Prostate gland (tissue), 2 donors: ENCODE measurements around the gene CTBP2. TPM values are rescaled to one million over a fixed set of nuclear protein-coding genes. Genes with fewer than 3 reads are reported as not detected.

Experiments used
- DNase-seq: peaks from one replicate; pipeline ENCODE4 v3.0.0-alpha.2; 2019; ENCODE audit warnings: low spot score
- H3K27ac ChIP-seq, 2 donors: fragments of 200-600 bp; sonication (generic); 2 replicates each; pipeline ENCODE4 v1.5.1; 2017 to 2019
- H3K27me3 ChIP-seq: fragments of 200-600 bp; sonication (generic); replicated peaks from 2 replicates; pipeline ENCODE4 v1.5.1; 2019; ENCODE audit not compliant: insufficient read depth
- H3K36me3 ChIP-seq, 2 donors: fragments of 200-600 bp; sonication (generic); 1 replicate in 1 of 2; 2 replicates in 1 of 2; pipeline versions ENCODE4 v1.5.1 to v1.8.1; 2017 to 2019
- H3K4me1 ChIP-seq: fragments of 200-600 bp; sonication (generic); replicated peaks from 2 replicates; pipeline ENCODE4 v1.5.1; 2019
- H3K4me3 ChIP-seq, 2 donors: fragments of 200-600 bp; sonication (generic); 2 replicates each; pipeline ENCODE4 v1.5.1; 2017 to 2019
- H3K9me3 ChIP-seq: fragments of 200-600 bp; sonication (generic); 2 replicates; pipeline ENCODE4 v1.5.1; 2017
- CTCF ChIP-seq, 4 experiments: fragments of 200-600 bp in 2 of 4; fragments of 450-650 bp in 2 of 4; sonication (generic) in 2 of 4; IDR thresholded peaks; 1 replicate in 3 of 4; 2 replicates in 1 of 4; pipeline ENCODE4 v1.5.1; 2016 to 2019; ENCODE audit warnings: antibody characterized with exemption in 4 of 4, mild to moderate bottlenecking in 2 of 4, moderate library complexity in 2 of 4
- POLR2A ChIP-seq: fragments of 450-650 bp; IDR thresholded peaks from one replicate; pipeline ENCODE4 v1.6.1; 2016; ENCODE audit warnings: antibody characterized with exemption, mild to moderate bottlenecking
- POLR2AphosphoS5 ChIP-seq: sonication (generic); formaldehyde crosslinking; IDR thresholded peaks from one replicate; pipeline ENCODE4 v1.6.1; 2017; ENCODE audit warnings: antibody characterized with exemption
- WGBS: methylation state at CpG from one replicate; pipeline ENCODE4 v1.1.5; 2018; 5-methylcytosine and 5-hydroxymethylcytosine counted together
- intact Hi-C: fragments of 100-400 bp; cut with DNase I; formaldehyde crosslinking; loops from one replicate; pipeline ENCODE4 v1.14.2; 2022
- total RNA-seq, 2 donors: library from RNA; depleted of rRNA; stranded (reverse); fragments of >200 nt; gene quantifications; one replicate each; pipeline ENCODE4 v1.1.0, GENCODE V29; 2016

Gene CTBP2
- total RNA-seq, 2 donors from 2014 or later = 70.2 to 89.7 TPM

DNA sequence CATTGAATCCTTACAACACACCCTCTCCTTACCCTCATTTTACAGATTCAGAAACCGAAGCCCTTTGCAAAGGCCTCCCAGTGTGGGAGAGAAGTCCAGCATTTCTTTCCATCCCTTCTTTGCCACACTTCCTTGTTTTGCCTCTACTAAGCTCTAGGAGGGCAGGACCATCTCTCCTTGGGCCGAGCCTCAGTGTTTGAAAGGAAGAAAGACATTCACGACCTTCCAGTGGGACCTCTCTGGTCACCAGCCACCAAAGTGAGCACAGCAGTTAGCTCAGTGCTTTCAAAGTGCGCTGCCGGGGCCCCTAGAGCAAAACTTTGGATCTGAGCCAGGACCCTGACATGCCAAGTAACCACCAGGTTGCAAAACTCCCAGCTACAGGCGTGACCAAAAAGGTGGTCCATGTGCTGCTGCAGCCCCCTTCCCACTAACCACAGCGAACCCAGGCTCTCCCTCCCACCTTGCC is 12.4 kb downstream of the CTBP2 start:
- 26% methylated on average over 7 of the region's 7 CpGs for WGBS
- TF ChIP-seq CTCF (IDR thresholded peaks at IDR 0.05) = no peak
- TF ChIP-seq POLR2AphosphoS5 = no peak
- no peak for TF ChIP-seq POLR2A
- Histone ChIP-seq H3K4me3 (no peak overlapping the region), H3K4me1 (peaks cover 47% of the 10 kb centered on the region), H3K9me3 (no peaks in the 10 kb centered on the region), H3K27me3 (no peaks in the 10 kb centered on the region), H3K27ac (peak overlapping the region; percentile 86 to 88), H3K36me3 (no peaks in the 10 kb centered on the region)
- no peak for DNase-seq
- intact Hi-C loops = no loop called here

DNA sequence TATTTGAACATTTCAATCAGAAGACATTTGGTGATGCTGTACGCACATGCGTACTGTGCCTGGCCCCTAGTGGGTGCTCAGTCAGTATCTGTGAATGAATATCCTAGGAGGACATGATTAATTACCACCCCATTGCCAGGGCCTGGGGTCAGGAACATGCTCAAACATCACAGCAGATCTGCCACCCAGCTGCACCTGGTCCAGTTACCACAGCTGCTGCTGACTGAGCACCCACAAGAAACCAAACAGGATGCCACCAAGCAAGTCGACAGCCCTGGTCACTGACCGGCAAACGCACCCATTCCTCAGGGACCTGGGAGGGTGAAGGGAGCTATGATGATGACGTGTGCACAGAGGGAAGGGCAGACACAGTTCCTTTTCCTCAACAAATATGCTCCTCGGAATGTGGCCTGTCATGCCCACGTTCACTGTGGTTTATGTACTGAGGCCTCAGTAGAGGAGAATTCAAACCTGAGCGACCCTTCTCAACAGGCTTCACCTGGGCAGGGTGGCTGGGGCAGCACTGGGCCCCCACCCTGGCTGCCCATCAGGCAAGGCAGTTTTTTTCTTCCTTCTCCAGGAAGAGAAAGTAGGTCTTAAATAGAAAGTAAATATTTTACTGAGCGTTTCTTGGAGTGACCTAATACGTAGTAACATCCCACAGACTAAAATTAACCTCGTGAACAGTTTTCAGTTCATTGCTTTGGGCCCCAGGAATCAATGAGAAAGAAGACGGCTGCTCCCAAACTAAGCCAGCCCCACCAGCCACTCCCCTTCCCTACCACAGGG is 13.4 kb downstream of the CTBP2 start:
- no peaks in the 10 kb centered on the region for H3K36me3 ChIP-seq
- WGBS = 21% methylated on average over 13 of the region's 13 CpGs
- intact Hi-C loops = no loop called here
- peak overlapping the region; percentile 86 to 88 for H3K27ac ChIP-seq
- no peak for DNase-seq
- H3K4me3 ChIP-seq = no peak overlapping the region
- no peaks in the 10 kb centered on the region for H3K9me3 ChIP-seq
- peaks cover 37% of the 10 kb centered on the region for H3K4me1 ChIP-seq
- no peaks in the 10 kb centered on the region for H3K27me3 ChIP-seq
- TF ChIP-seq POLR2AphosphoS5 (peak; percentile 53), CTCF (IDR thresholded peaks at IDR 0.05) (no peak)

DNA sequence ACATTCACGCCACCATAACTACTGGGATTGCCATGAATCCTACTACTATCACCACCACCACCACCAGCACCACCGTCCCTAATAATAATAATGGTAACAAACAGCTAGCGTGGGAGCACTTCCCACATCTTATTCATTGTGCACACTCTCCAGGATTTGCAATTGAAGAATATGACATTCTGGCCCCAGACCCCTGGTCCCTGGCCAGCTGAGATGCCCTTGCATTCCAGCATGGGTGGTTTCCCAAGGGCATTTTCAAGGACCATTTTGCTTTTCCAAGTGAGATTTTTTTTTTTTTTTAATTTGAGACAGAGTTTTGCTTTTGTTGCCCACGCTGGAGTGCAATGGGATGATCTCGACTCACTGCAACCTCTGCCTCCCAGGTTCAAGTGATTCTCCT is 14.7 kb downstream of the CTBP2 start:
- TF ChIP-seq CTCF (IDR thresholded peaks at IDR 0.05) (no peak), POLR2A (no peak), POLR2AphosphoS5 (no peak)
- H3K27me3 ChIP-seq = no peaks in the 10 kb centered on the region
- peaks cover 27% of the 10 kb centered on the region for H3K4me1 ChIP-seq
- H3K27ac ChIP-seq = peak overlapping the region; percentile 15 to 88
- 88% methylated on average over 5 of the region's 5 CpGs for WGBS
- intact Hi-C loops = no loop called here
- no peak for DNase-seq
- no peaks in the 10 kb centered on the region for H3K36me3 ChIP-seq
- no peak overlapping the region for H3K4me3 ChIP-seq
- no peaks in the 10 kb centered on the region for H3K9me3 ChIP-seq

DNA sequence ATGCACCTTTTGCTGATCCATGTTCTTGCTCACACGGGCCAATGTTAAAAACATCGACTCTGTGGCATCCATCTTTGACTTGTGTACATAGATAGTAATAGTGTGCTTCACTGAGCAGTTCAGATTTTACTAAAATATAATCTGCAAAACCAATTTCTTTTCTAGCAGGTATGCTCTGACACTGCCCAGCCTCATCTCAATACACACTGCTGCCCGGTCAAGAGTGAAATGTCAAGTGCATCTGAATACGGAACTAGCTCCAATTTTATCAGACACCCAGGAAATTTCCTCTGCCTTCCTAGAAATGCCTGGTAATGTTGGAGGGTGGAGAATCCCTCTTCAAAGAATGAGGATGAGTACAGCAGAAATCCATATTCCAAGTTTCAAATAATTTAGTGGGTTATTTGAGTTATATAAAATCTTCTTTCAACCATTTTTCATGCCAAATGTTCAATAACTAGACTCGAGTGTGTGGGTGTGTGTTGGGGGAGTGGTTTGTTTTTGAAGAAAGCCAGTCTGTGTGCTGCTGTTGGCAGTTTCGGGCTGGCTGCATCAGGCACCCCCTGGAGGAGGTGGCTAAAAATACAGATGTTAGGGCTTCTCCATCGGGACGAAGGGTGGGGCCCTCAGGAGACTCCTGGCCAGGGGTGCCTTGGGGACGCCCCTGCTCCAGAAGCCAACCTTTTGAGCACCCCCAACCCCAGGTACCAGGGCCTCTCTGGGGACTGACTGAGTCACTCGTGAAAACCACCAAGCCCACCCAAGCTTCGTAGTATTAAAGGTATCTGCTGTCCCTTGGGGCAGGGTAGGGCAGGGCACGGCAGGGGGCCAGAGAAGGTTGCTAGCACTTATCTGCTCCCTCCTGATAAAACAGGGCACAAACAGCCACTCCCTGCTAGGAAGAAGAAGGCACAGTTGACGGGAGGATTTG is 15.4 kb downstream of the CTBP2 start:
- Histone ChIP-seq H3K4me3 (no peak overlapping the region), H3K27ac (peak overlapping the region; percentile 15 to 88), H3K27me3 (no peaks in the 10 kb centered on the region), H3K9me3 (no peaks in the 10 kb centered on the region), H3K36me3 (no peaks in the 10 kb centered on the region), H3K4me1 (peaks cover 27% of the 10 kb centered on the region)
- DNase-seq = no peak
- WGBS = 40% methylated on average over 13 of the region's 13 CpGs
- intact Hi-C loops = no loop called here
- TF ChIP-seq CTCF (IDR thresholded peaks at IDR 0.05) = peak in 3 of 4 experiments; percentile 9 to 33 (median 30)
- no peak for TF ChIP-seq POLR2A
